ENCODE measurements around the gene ADD1. TPM values are rescaled to one million over a fixed set of nuclear protein-coding genes. Genes with fewer than 3 reads are reported as not detected.

The ADD1 gene
- total and polyA plus RNA-seq, 2 experiments from 2014 or later: 230 to 274 TPM

GRCh38 chr4:2871466-2871865, 27.8 kb downstream of the ADD1 start:
- DNase-seq (ENCODE audit: low read depth in 1 of 2, low spot score in 1 of 2): no peak
- no peaks in the 10 kb centered on the region for H3K36me3 ChIP-seq
- no peak overlapping the region for H3K4me3 ChIP-seq
- peaks cover 55% of the 10 kb centered on the region for H3K4me1 ChIP-seq (ENCODE audit: low read depth)
- no peaks in the 10 kb centered on the region for H3K27me3 ChIP-seq
- H3K9me3 ChIP-seq (ENCODE audit: low read depth): no peaks in the 10 kb centered on the region
- TF ChIP-seq CTCF (IDR thresholded peaks at IDR 0.05; ENCODE audit: low read depth, low read length): no peak
- no peak overlapping the region for H3K27ac ChIP-seq

GRCh38 chr4:2871911-2872310, 28.3 kb downstream of the ADD1 start:
- H3K9me3 ChIP-seq (ENCODE audit: low read depth): no peaks in the 10 kb centered on the region
- no peak overlapping the region for H3K27ac ChIP-seq
- H3K27me3 ChIP-seq: no peaks in the 10 kb centered on the region
- no peak for TF ChIP-seq CTCF (IDR thresholded peaks at IDR 0.05; ENCODE audit: low read depth, low read length)
- no peaks in the 10 kb centered on the region for H3K36me3 ChIP-seq
- DNase-seq (ENCODE audit: low read depth in 1 of 2, low spot score in 1 of 2): no peak
- H3K4me1 ChIP-seq (ENCODE audit: low read depth): peaks cover 52% of the 10 kb centered on the region
- H3K4me3 ChIP-seq: no peak overlapping the region

GRCh38 chr4:2873329-2873728, 29.7 kb downstream of the ADD1 start:
- Histone ChIP-seq H3K27ac (no peak overlapping the region), H3K9me3 (ENCODE audit: low read depth) (no peaks in the 10 kb centered on the region), H3K4me1 (ENCODE audit: low read depth) (peaks cover 38% of the 10 kb centered on the region), H3K36me3 (no peaks in the 10 kb centered on the region), H3K4me3 (no peak overlapping the region), H3K27me3 (no peaks in the 10 kb centered on the region)
- no peak for TF ChIP-seq CTCF (IDR thresholded peaks at IDR 0.05; ENCODE audit: low read depth, low read length)
- DNase-seq (ENCODE audit: low read depth in 1 of 2, low spot score in 1 of 2): no peak

GRCh38 chr4:2874861-2875260, 31.2 kb downstream of the ADD1 start:
- Histone ChIP-seq H3K9me3 (ENCODE audit: low read depth) (no peaks in the 10 kb centered on the region), H3K27ac (no peak overlapping the region), H3K4me3 (no peak overlapping the region), H3K27me3 (no peaks in the 10 kb centered on the region), H3K4me1 (ENCODE audit: low read depth) (peaks cover 23% of the 10 kb centered on the region), H3K36me3 (peaks cover under 1% of the 10 kb centered on the region)
- TF ChIP-seq CTCF (IDR thresholded peaks at IDR 0.05; ENCODE audit: low read depth, low read length): no peak
- no peak for DNase-seq (ENCODE audit: low read depth in 1 of 2, low spot score in 1 of 2)

GRCh38 chr4:2875556-2875955, 31.9 kb downstream of the ADD1 start:
- Histone ChIP-seq H3K27me3 (no peaks in the 10 kb centered on the region), H3K36me3 (peaks cover 4% of the 10 kb centered on the region), H3K4me1 (ENCODE audit: low read depth) (peaks cover 16% of the 10 kb centered on the region), H3K9me3 (ENCODE audit: low read depth) (no peaks in the 10 kb centered on the region), H3K27ac (no peak overlapping the region), H3K4me3 (no peak overlapping the region)
- DNase-seq (ENCODE audit: low read depth in 1 of 2, low spot score in 1 of 2): no peak
- no peak for TF ChIP-seq CTCF (IDR thresholded peaks at IDR 0.05; ENCODE audit: low read depth, low read length)

- Histone ChIP-seq H3K9me3 (ENCODE audit: low read depth) (no peaks in the 10 kb centered on the region), H3K4me3 (no peak overlapping the region), H3K36me3 (peaks cover 13% of the 10 kb centered on the region), H3K27ac (no peak overlapping the region), H3K4me1 (ENCODE audit: low read depth) (no peaks in the 10 kb centered on the region), H3K27me3 (no peaks in the 10 kb centered on the region)
- DNase-seq (ENCODE audit: low read depth in 1 of 2, low spot score in 1 of 2): peak in 1 of 2 donors; percentile 38
- TF ChIP-seq CTCF (IDR thresholded peaks at IDR 0.05; ENCODE audit: low read depth, low read length): no peak
Measured at GRCh38 chr4:2878346-2878745, 34.7 kb downstream of the ADD1 start.
